ENCODE data around the gene CTRL.

The CTRL gene

DNA sequence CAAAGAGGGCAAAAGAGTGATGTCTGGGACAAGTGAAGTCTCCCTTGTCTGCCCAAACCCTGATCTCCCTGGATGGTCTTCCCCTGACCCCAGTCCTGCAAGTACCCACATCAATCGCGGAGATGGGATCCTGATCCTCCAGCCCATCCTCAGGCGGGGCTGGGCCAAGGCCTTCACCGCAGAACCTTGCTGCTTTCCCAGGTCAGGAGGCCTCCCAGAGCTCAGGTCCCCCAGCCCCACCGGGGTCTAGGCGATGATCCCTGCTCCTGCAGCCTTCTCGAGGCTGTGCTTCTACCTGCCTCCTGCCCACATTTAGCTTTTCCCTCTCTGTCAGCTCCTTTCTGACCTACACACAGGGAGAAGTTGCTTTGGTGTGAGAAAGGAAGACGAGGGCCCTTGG lies 30.5 kb upstream of the CTRL start:
- DNase-seq, result no peak

DNA sequence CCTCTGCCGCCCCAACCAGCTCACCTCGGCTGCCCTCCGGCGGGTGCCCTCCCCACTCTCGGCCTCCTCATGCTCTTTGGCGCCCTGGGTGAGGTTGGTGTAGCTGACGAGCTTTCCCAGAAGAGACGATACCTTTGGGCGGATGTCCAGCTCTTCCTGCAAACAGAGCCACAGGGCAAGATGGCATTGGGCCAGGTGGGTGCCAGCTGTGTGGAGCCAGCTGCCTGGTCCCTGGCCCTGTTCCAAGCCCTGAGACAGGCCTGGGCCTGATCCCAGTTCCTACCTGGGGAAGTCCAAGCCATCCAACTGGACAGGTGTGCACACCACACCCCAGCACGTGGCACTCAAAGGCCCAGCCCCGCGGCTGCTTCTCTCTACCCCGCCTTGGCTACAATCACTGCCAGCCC lies 29.9 kb upstream of the CTRL start:
- DNase-seq, result no peak

GRCh38 chr16:67959536-67960329 lies 28.1 kb upstream of the CTRL start:
- no peak for DNase-seq

DNA sequence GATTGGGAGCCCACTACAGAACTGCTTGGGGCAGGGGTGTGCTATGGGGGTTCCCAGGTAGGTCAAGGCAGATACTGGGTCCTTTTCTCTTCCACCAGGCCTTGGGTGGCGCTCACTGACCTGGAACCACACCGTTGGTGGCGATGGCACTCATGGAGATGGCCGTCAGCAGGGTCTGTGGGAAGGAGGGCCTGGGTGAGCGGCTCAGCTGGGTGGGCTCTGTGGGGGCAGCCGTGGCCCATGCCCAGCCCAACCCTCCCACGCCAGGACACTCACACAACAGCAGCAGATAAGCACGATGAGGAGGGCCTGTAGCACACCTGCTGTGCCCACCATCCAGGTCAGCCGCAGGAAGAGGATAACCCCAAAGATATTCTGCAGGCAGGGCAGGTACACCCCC lies 26.0 kb upstream of the CTRL start:
- no peak for DNase-seq

DNA sequence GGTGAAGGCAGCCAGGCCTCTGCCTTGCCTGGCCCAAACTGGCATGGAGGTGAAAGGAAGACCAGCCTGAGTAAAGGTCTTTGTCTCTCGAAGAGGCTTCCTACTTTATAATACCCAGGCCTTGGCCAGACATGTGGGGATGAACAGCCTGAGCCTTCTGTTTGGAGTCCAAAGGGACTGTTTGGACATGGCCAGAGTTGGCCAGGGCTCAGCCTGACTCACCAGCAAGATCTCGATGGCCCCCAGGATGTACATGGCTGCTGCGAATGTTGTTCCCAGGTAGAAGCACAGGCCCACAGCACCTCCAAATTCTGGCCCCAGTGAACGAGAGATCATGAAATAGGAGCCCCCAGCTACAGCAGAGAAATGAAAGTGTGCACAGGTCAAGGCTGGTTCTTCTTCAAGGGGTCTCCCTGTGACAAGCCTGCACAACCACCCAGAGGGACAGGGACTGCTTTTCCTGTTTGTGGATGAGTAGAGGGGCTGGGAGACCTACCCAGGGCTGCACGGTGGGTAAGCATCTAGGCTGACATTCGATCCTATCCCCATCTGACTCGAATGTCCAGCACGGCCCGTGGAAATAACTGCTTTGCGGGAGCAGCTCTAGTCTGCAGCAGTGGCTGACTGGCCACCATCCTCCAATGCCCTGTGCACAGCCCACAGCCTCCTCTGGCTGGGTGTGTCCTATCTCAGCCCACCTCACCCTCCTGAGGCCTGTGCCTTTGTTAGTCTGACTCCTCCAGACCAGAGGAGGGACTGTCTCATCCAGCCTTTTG lies 22.9 kb upstream of the CTRL start:
- DNase-seq, result no peak

DNA sequence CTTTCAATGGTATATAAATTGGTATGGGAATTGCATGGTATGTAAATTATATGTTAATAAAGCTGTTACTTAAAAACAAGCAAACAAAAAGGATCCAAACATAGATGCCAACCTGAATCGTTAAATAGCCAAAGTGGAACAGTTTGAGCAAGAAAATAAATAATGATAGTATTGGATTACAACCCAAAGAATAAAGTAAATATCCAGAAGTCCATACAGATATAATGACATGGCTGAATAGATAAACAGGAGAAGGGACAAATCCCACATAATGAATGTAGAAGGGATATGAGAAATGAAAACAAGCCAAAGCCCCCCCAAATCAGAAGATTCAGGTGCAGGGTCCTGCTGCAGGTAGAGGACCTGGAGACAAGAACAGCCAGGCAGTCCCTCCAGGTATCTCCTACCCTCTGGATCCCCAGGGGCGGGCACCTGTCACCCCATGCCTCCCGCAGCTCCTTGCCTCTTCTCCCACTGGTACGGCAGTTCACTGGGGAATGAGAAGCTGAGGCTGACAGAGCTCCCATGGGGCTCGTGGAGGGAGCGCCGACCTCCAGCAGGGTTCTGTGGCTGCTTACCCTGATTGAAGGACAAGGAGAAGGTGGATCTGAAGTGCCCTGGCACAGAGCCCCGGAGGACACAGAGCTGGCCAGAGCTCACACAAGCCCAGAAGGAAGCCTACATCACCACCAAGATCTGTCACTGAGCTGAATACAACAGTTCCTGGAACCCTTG lies 22.1 kb upstream of the CTRL start:
- no peak for DNase-seq

DNA sequence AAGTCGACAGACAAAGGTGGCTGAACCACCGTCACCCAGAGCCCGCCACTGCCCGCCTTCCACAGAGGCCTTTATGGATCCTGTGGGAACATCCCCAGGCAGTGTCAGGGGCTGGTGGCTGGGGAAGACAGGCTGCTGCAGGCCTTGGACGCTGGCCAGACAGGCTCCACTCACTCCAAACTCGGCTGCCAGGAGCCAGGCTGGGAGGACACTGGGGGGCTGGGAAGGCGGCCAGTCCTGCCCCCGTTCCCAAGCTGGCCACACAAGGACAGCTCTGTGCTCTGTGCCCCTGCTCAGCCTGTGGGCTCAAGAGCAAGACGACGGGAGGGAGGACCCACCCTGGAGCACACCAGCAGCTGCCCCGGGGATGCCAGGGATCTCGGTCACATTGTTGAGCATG lies 19.8 kb upstream of the CTRL start:
- no peak for DNase-seq

DNA sequence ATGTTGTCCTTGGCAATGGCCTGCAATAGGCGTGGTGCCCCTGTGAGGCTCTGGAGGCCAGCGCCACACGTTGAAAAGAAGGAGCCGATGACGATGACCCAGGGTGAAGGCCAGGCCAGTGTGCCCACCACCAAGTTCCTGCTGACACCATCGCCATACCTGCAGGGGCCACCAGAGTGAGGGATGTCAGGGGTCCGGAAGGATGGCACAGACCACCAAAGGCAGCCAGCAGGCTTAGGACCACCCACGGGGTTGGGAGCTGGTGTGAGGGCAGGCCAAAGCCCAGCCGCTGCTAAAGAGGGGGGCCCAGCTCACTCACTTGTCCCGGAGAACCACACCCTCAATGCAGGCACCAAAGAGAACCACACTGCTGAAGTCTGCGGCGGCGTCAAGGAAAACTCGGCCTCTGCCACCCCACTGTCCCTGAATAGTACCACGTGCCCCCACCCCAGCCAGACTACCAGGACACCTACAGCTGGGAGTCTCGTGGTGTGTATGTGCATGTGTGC lies 18.7 kb upstream of the CTRL start:
- DNase-seq, result no peak

GRCh38 chr16:67949645-67950044 lies 18.0 kb upstream of the CTRL start:
- no peak for DNase-seq

DNA sequence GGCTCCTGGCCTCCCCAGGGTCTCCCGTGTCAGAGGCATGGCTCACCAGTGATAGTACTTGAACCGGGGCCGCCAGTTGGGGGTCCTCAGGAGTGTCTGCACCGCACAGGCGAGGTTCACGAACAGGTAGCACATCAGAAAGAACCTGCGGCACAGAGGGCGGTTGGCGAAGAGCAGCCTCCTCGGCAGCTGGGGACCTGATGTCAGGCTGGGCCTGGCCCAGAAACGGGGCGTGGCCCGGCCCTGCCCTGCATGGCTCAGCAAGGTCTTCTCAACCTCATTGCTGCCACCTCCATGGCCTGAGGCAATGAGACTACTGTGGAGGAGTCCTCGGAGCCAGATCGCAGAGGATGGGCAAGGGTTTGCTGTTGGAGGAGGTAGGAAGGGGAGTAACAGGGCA lies 16.4 kb upstream of the CTRL start:
- no peak for DNase-seq

DNA sequence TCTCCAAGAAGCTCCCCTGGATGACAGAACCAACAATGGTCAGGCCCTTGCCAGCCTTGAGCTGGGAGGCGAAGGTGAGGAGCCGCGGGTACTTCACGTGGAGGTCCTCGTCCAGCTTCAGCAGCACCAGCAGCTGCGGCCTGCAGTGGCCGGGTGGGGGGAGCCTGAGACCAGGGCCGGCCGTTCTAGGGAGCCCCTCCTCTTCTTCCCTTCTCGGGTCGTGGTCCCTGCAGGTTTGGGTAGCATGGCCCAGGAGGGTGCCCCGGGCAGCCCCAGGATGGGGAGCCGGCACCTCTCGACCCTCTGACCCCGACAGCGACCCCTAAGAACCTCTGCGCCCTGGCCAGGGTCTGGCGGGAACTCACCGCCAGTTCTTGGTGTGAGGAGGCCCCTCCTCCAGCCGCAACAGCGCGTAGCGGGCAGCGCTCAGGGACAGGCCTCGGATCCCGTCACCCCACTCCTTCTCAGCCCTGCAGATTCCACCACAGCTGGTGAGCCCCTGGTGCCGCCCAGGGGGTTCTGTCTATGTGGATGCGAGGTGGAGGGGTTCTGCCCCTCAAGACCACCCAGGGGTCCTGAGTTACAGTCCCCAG lies 15.4 kb upstream of the CTRL start:
- no peak for DNase-seq

DNA sequence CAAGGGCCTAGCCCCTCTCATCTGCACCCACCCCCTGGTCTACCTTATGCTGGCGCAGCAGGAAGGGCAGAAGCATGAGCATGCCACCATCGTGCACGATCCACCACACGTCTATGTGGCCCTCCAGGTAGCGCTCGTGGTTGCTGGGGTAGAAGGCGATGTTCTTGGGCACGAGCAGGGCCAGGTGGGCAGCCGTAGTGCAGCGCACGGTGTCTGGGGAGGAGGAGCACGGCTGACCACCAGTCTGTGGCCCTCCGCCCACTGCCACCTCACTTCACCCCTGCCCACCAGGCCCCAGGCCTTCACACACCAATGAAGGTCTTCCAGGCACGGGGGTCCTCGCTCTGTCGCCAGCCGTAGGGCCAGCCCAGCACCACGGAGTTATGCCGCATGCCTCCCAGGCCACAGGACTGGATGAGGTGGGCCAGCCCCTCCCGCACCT lies 14.5 kb upstream of the CTRL start:
- no peak for DNase-seq

GRCh38 chr16:67945392-67945933 lies 13.8 kb upstream of the CTRL start:
- no peak for DNase-seq

DNA sequence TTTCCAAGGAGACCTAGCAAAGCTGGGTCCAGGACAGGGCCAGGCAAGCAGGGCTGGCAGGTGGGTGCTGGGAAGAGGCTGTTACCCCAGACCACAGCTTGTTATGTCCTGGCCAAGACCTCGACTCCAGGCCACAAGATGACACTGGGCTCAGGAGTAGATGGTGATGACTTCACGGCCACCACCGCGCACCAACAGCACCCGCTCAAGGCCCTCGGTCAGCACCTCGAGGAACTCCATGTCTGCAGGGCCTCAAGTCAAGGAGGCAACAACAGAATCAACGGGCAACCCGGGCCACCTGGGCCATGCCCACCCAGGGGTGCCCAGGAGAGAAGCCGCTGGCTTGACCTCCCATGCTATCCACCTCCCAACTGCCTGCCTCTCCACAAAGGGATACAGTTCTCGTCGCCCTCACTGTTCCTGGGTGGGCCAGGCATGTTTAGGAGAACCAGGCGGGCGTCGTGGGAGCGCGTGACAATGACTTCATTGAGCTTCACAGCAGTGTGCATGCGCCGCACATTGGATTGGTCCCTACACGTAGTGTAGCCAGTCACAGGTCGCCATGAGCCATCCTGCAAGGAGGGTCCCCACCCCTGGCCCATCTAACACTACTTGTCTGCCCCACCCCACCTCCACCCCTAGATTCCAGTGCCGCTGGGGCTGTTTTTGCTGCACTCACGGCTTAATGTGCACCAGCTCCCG lies 13.2 kb upstream of the CTRL start:
- no peak for DNase-seq

DNA sequence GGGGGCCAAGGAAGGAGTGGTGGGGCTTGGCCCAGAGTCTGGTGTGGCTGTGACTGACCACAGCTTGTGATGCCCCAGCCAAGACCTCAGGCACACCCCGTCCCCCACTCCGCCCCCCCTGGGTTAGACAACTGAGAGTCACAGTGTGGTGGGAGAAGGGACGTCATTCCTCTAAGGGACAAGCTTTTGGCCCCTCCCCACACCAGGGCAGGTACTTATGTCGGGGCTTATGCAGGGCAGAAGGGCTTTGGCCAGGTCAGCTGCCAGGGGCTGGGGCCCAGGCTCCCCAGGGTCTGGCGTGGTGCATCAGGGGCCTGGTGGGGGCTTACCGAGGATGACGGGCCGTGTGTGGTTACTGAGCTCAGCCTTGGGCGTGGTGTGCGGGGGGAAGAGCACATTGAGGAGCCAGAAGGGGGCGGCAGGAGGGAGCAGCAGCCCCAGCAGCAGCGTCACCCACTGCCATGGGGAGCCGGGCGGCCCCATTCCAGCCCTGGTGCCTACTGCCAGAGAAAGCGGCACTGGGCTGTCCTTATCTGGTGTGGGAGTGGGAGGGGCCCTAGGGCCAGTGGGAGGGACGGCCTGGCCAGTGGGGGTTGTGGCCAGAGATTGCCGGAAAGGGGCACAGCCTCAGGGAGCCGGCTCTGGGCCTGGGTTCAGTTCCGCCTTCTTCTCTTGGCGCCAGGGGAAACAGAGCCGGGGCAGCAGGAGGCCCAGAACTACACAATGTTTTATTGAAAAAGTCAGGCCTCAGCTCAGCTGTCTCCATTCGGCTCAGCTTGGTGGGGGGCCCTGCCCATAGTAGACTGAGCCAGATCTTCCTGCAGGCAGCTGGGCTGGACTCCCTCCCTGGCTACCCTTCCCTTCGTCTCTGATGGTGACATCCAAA lies 12.2 kb upstream of the CTRL start, which contains the start of gene LCAT:
TSS of gene LCAT (minus strand) at position 502 of the 886 bp plus-strand sequence. CDS start at position 483, 19 bp downstream.
- DNase-seq, result no peak

- no peak for DNase-seq
Observed at GRCh38 chr16:67943256-67943618, 11.6 kb upstream of the CTRL start.

GRCh38 chr16:67942510-67943255 lies 11.0 kb upstream of the CTRL start:
- DNase-seq, result no peak

DNA sequence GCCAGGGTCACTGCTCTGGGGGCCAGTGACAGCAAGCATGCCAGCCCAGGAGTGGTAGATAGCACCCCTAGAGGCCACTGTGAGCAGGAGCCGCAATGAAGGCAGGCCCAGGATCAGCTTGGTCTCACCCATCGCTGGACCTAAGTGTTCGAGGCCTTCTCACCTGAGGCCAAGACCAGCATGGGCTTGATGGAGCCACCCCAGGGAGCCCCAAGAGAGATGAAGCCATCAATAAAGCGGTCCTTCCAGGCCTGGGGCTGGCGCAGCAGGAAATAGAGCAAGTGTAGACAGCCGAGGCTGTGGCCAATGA lies 10.5 kb upstream of the CTRL start:
- DNase-seq, result peak; percentile 60

DNA sequence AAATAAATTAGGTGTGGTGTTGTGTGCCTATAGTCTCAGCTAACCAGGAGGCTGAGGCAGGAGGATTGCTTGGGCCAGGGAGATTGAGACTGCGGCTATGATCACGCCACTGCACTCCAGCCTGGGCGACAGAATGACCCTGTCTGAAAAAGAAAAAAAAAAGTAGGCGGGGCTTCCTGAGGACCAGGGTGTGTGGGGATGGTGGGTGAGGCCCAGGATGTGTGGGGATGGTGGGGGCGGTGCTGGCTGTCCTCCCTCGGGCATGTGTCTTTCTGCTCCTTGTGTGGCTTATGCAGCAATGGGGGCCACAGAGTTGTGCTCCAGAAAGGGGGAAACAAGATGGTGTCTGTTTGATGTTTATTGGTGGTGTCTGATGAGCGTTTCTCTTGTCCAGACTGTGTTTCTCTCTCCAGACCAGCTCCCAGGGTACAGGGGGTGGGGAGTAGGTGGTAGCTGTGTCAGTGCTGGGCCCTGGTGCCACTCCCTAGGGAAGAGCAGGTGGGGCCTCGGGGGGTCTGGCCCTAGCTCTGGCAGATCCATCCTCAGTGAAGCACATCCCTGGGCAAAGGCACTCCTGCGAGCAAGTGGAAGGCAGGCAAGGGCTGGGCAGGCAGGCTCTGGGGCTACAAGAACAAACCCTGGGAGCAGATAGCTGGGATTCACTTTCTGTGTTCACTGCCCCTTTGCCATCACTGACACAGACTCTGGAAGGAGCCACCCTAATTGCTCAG lies 10.0 kb upstream of the CTRL start:
- no peak for DNase-seq

Measured in hematopoietic multipotent progenitor cell treated with erythropoietin and hydrocortisone succinate and interleukin-3 and kit ligand, for 8 days (in vitro differentiated cells).